Mucosa of gallbladder (tissue), 1 donor: ENCODE data around the gene RAB3C. TPM values are rescaled to one million over a fixed set of nuclear protein-coding genes. Genes with fewer than 3 reads are reported as not detected.
"Not testable (repeated sequence)": the region's sequence is repeated elsewhere in the genome, so short reads cannot be mapped to it uniquely, and the experiment has no call there.

ENCODE experiments used
- DNase-seq: peaks from one replicate; pipeline ENCODE4 v3.0.0-alpha.2; 2020; ENCODE audit warnings: low spot score
- total RNA-seq: library from RNA; stranded (reverse); gene quantifications from one replicate; pipeline ENCODE4 v1.2.1, GENCODE V29; 2021
- donor health status: DM: no; HTN: no; CAD: no.

Gene RAB3C
- 1.4 TPM for total RNA-seq

GRCh38 chr5:58582803-58583491, at the start of gene RAB3C:
RAB3C (plus strand) TSS chr5:58583075; CDS start chr5:58583209, 134 bp downstream.
- DNase-seq: peak; percentile 94

- not testable (repeated sequence) for DNase-seq
These were observed 40.9 kb upstream of the RAB3C start for GRCh38 chr5:58541935-58542334.

GRCh38 chr5:58542709-58543108, 40.2 kb upstream of the RAB3C start:
- no peak for DNase-seq

GRCh38 chr5:58543723-58544122, 39.2 kb upstream of the RAB3C start:
- no peak for DNase-seq

- no peak for DNase-seq
These were observed 38.7 kb upstream of the RAB3C start for GRCh38 chr5:58544195-58544594.

- no peak for DNase-seq
These were observed 37.9 kb upstream of the RAB3C start for GRCh38 chr5:58544926-58545325.

- no peak for DNase-seq
These were observed 37.0 kb upstream of the RAB3C start for GRCh38 chr5:58545912-58546311.

GRCh38 chr5:58548068-58548467, 34.8 kb upstream of the RAB3C start:
- no peak for DNase-seq

- DNase-seq: no peak
These were observed 31.4 kb upstream of the RAB3C start for GRCh38 chr5:58551492-58551891.

GRCh38 chr5:58557665-58558338, 25.1 kb upstream of the RAB3C start:
- not testable (repeated sequence) for DNase-seq

- not testable (repeated sequence) for DNase-seq
These were observed 19.7 kb upstream of the RAB3C start for GRCh38 chr5:58563016-58563700.

- not testable (repeated sequence) for DNase-seq
These were observed 18.6 kb upstream of the RAB3C start for GRCh38 chr5:58564043-58564832.

- no peak for DNase-seq
These were observed 17.8 kb upstream of the RAB3C start for GRCh38 chr5:58565033-58565432.

GRCh38 chr5:58571501-58571900, 11.4 kb upstream of the RAB3C start:
- no peak for DNase-seq

GRCh38 chr5:58572973-58573372, 9.9 kb upstream of the RAB3C start:
- not testable (repeated sequence) for DNase-seq

- no peak for DNase-seq
These were observed 3.1 kb upstream of the RAB3C start for GRCh38 chr5:58579781-58580180.

GRCh38 chr5:58582019-58582802, 664 bp upstream of the RAB3C start:
- no peak for DNase-seq

GRCh38 chr5:58595952-58596351, 13.1 kb downstream of the RAB3C start:
- no peak for DNase-seq

- DNase-seq: no peak
These were observed 15.6 kb downstream of the RAB3C start for GRCh38 chr5:58598440-58598839.

GRCh38 chr5:58599217-58599616, 16.3 kb downstream of the RAB3C start:
- no peak for DNase-seq

GRCh38 chr5:58600613-58601012, 17.7 kb downstream of the RAB3C start:
- DNase-seq: not testable (repeated sequence)
